ENCODE measurements around the gene GIMAP8.
A peak's percentile ranks its signal among the peaks of the same experiment; 100 is the strongest.

The GIMAP8 gene

DNA sequence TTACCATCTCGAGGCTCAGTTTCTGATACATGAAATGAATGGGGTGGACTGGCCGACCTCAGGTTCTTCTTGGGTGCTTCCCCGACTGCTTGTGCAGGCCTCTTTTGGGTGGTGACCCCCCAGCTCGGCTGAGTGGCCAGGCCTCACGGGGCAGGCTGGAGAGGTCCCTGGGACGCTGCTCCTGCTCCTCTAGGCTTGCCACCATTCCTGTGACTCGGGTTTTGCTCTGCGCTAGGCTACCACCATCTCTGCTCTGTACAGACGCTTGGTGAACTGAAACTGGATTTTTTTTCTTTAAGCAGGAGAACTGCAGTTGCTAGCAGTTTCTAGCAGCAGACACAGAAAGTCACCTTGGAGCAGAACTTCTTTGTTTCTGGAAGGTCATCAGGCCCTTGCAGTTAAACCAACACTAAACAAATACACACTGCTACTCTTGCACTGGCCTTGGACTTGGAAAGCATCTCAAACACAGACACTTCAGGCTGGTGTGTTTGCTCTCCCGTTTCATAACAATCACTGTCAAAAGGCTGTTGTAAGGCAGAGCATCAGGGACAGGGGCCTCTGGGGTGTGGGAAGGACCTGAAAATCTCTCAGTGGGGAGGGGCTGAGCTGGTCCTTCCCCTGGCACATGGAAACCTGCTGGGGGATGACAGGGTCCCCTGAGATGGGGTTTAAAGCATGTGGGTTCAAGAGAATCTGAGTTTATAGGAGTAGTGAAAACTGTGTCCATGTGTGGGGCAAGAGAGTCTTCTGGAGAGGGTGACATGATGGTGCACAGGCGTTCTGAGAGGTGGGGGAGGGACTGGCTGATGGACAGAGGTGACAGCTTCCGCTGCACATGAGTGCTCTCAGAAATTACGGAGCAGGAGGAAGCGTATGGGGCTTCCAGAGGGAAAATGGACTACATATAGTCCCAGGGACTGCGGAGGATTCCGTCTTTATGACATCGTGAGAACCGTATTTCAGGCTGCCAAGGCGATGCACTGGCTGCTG lies 35.0 kb upstream of the GIMAP8 start:
- no peaks in the 10 kb centered on the region for H3K36me3 ChIP-seq (replicated peaks in 1 of 2; ENCODE audit: control insufficient read depth in 2 of 2, insufficient read depth in 2 of 2, low read length in 2 of 2)
- no peak for DNase-seq (ENCODE audit: low spot score)
- H3K4me2 ChIP-seq (ENCODE audit: insufficient read depth, low read length, poor library complexity, severe bottlenecking) = no peak overlapping the region
- no peak overlapping the region for H2BK15ac ChIP-seq (ENCODE audit: low read length)
- peak overlapping the region; percentile 43 for H2AFZ ChIP-seq (ENCODE audit: low read length)
- no peak overlapping the region for H2BK5ac ChIP-seq (ENCODE audit: low read length)
- no peak overlapping the region for H2AK5ac ChIP-seq (ENCODE audit: low read depth, low read length)
- H3K27ac ChIP-seq (replicated peaks; ENCODE audit: low read length) = no peak overlapping the region
- no peak overlapping the region for H4K8ac ChIP-seq (ENCODE audit: low read depth, low read length)
- no peak overlapping the region for H3K14ac ChIP-seq (ENCODE audit: low read length)
- WGBS, 2 donors (ENCODE audit: extremely low coverage in 2 of 2, insufficient read length in 2 of 2, insufficient replicate concordance in 1 of 2) = no CpG with 5 or more reads among the region's 19 CpGs
- no peak overlapping the region for H3K23ac ChIP-seq (ENCODE audit: low read depth, low read length, poor library complexity)
- no peak overlapping the region for H3K9ac ChIP-seq (ENCODE audit: low read depth, low read length, poor library complexity)
- no peak overlapping the region for H2BK120ac ChIP-seq (ENCODE audit: low read depth, low read length)
- peaks cover 0 to 1% (median 0%) of the 10 kb centered on the region in 3 experiments for H3K27me3 ChIP-seq (ENCODE audit: control insufficient read depth in 3 of 3, insufficient read depth in 3 of 3, low read depth in 1 of 3, low read length in 3 of 3)
- no peaks in the 10 kb centered on the region for H3K79me1 ChIP-seq (ENCODE audit: low read depth, low read length)
- H3K4ac ChIP-seq (ENCODE audit: low read length) = no peak overlapping the region
- no peak overlapping the region for H3K18ac ChIP-seq (ENCODE audit: low read length)
- no peak overlapping the region for H2BK12ac ChIP-seq (ENCODE audit: low read length)
- H3K4me1 ChIP-seq (ENCODE audit: control insufficient read depth in 2 of 2, insufficient read depth in 1 of 2, low read depth in 1 of 2, low read length in 2 of 2) = peaks cover 10 to 21% of the 10 kb centered on the region in 2 donors
- H3K9me3 ChIP-seq (replicated peaks in 1 of 2; ENCODE audit: control insufficient read depth in 2 of 2, insufficient read depth in 1 of 2, low read depth in 1 of 2, low read length in 2 of 2) = no peaks in the 10 kb centered on the region
- no peak overlapping the region for H3K4me3 ChIP-seq (ENCODE audit: low read length in 2 of 2)
- no peak overlapping the region for H4K91ac ChIP-seq (ENCODE audit: low read depth, low read length, poor library complexity)

DNA sequence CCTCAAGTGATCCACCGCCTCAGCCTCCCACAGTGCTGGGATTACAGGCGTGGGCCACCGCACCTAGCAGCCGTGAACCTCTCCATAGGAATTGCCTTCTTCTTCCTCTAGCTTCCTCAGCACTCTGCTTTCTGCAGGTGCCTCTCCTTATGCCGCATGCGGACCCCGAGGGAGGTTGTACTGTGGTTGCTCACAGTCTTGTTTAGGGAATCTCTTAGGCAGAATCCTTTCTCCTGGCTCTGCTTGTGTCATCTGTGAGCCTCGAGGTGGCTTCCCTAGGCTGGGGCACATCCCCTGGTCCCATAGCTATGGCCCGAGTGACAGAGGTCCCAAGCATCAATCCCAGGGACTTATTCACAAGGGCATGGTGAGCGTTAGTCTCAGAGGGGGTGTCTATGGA lies 33.2 kb upstream of the GIMAP8 start:
- no peaks in the 10 kb centered on the region for H3K79me1 ChIP-seq (ENCODE audit: low read depth, low read length)
- no peaks in the 10 kb centered on the region for H3K9me3 ChIP-seq (replicated peaks in 1 of 2; ENCODE audit: control insufficient read depth in 2 of 2, insufficient read depth in 1 of 2, low read depth in 1 of 2, low read length in 2 of 2)
- no peak overlapping the region for H2AFZ ChIP-seq (ENCODE audit: low read length)
- no peak overlapping the region for H3K4me2 ChIP-seq (ENCODE audit: insufficient read depth, low read length, poor library complexity, severe bottlenecking)
- H3K23ac ChIP-seq (ENCODE audit: low read depth, low read length, poor library complexity) = no peak overlapping the region
- H2BK12ac ChIP-seq (ENCODE audit: low read length) = no peak overlapping the region
- no peak overlapping the region for H3K4me3 ChIP-seq (ENCODE audit: low read length in 2 of 2)
- H3K4ac ChIP-seq (ENCODE audit: low read length) = no peak overlapping the region
- H3K18ac ChIP-seq (ENCODE audit: low read length) = no peak overlapping the region
- WGBS, 2 donors (ENCODE audit: extremely low coverage in 2 of 2, insufficient read length in 2 of 2, insufficient replicate concordance in 1 of 2) = no CpG with 5 or more reads among the region's 10 CpGs
- H4K91ac ChIP-seq (ENCODE audit: low read depth, low read length, poor library complexity) = no peak overlapping the region
- H3K4me1 ChIP-seq (ENCODE audit: control insufficient read depth in 2 of 2, insufficient read depth in 1 of 2, low read depth in 1 of 2, low read length in 2 of 2) = peaks cover 6 to 11% of the 10 kb centered on the region in 2 donors
- H3K27ac ChIP-seq (replicated peaks; ENCODE audit: low read length) = no peak overlapping the region
- H3K14ac ChIP-seq (ENCODE audit: low read length) = no peak overlapping the region
- DNase-seq (ENCODE audit: low spot score) = no peak
- H4K8ac ChIP-seq (ENCODE audit: low read depth, low read length) = no peak overlapping the region
- H3K27me3 ChIP-seq (ENCODE audit: control insufficient read depth in 3 of 3, insufficient read depth in 3 of 3, low read depth in 1 of 3, low read length in 3 of 3) = peaks cover 0 to 6% (median 0%) of the 10 kb centered on the region in 3 experiments
- H2AK5ac ChIP-seq (ENCODE audit: low read depth, low read length) = no peak overlapping the region
- no peaks in the 10 kb centered on the region for H3K36me3 ChIP-seq (replicated peaks in 1 of 2; ENCODE audit: control insufficient read depth in 2 of 2, insufficient read depth in 2 of 2, low read length in 2 of 2)
- no peak overlapping the region for H2BK120ac ChIP-seq (ENCODE audit: low read depth, low read length)
- H3K9ac ChIP-seq (ENCODE audit: low read depth, low read length, poor library complexity) = no peak overlapping the region
- H2BK5ac ChIP-seq (ENCODE audit: low read length) = no peak overlapping the region
- no peak overlapping the region for H2BK15ac ChIP-seq (ENCODE audit: low read length)

DNA sequence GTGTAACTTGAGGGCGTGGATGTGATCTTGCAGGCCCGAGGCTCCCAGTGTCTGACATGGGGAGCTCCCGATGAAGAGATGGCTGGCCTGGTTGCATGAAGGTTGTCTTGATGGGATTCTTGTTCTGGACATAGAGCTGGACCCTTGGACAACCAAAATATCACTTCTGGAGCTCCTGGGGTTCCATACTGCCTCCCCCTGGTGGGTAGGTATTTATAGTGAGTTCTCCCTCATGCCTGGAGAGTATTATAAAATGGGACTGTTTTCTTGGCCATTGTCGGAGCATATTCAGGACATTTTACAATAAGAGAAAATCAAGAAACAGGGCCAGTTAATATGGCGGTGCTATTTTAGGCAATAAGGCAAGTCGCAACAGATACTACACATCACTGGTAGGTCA lies 32.6 kb upstream of the GIMAP8 start:
- peaks cover 0 to 6% (median 0%) of the 10 kb centered on the region in 3 experiments for H3K27me3 ChIP-seq (ENCODE audit: control insufficient read depth in 3 of 3, insufficient read depth in 3 of 3, low read depth in 1 of 3, low read length in 3 of 3)
- WGBS, 2 donors (ENCODE audit: extremely low coverage in 2 of 2, insufficient read length in 2 of 2, insufficient replicate concordance in 1 of 2) = no CpG with 5 or more reads among the region's 6 CpGs
- no peak overlapping the region for H2BK15ac ChIP-seq (ENCODE audit: low read length)
- H3K18ac ChIP-seq (ENCODE audit: low read length) = no peak overlapping the region
- H4K8ac ChIP-seq (ENCODE audit: low read depth, low read length) = no peak overlapping the region
- no peak overlapping the region for H4K91ac ChIP-seq (ENCODE audit: low read depth, low read length, poor library complexity)
- no peak overlapping the region for H2AK5ac ChIP-seq (ENCODE audit: low read depth, low read length)
- no peak overlapping the region for H2BK120ac ChIP-seq (ENCODE audit: low read depth, low read length)
- no peaks in the 10 kb centered on the region for H3K79me1 ChIP-seq (ENCODE audit: low read depth, low read length)
- no peaks in the 10 kb centered on the region for H3K9me3 ChIP-seq (replicated peaks in 1 of 2; ENCODE audit: control insufficient read depth in 2 of 2, insufficient read depth in 1 of 2, low read depth in 1 of 2, low read length in 2 of 2)
- H2BK12ac ChIP-seq (ENCODE audit: low read length) = no peak overlapping the region
- no peak overlapping the region for H2AFZ ChIP-seq (ENCODE audit: low read length)
- peaks cover 6 to 11% of the 10 kb centered on the region in 2 donors for H3K4me1 ChIP-seq (ENCODE audit: control insufficient read depth in 2 of 2, insufficient read depth in 1 of 2, low read depth in 1 of 2, low read length in 2 of 2)
- H3K4me2 ChIP-seq (ENCODE audit: insufficient read depth, low read length, poor library complexity, severe bottlenecking) = no peak overlapping the region
- no peaks in the 10 kb centered on the region for H3K36me3 ChIP-seq (replicated peaks in 1 of 2; ENCODE audit: control insufficient read depth in 2 of 2, insufficient read depth in 2 of 2, low read length in 2 of 2)
- H2BK5ac ChIP-seq (ENCODE audit: low read length) = no peak overlapping the region
- no peak overlapping the region for H3K9ac ChIP-seq (ENCODE audit: low read depth, low read length, poor library complexity)
- H3K23ac ChIP-seq (ENCODE audit: low read depth, low read length, poor library complexity) = no peak overlapping the region
- no peak overlapping the region for H3K4me3 ChIP-seq (ENCODE audit: low read length in 2 of 2)
- H3K4ac ChIP-seq (ENCODE audit: low read length) = no peak overlapping the region
- no peak overlapping the region for H3K27ac ChIP-seq (replicated peaks; ENCODE audit: low read length)
- DNase-seq (ENCODE audit: low spot score) = no peak
- no peak overlapping the region for H3K14ac ChIP-seq (ENCODE audit: low read length)

DNA sequence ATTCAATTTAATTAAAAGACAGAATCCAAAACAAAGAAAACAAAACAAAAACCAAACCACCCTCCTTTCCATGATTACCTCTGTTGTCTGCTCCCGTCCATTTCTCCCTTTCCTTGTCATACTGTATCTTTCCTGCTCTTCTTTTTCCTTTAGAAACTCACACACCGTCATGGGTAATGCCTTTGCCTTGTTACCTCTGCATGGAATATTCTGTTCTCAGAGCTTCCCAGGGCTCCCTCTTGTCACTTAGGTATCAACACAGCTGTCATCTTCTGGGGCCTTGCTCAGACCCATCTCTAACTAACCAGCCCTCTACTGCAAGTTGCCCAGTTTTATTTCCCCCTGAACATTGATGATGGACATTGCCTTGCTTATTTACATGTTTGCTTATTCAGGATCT lies 30.2 kb upstream of the GIMAP8 start:
- Histone ChIP-seq H2BK12ac (ENCODE audit: low read length) (no peak overlapping the region), H3K18ac (ENCODE audit: low read length) (no peak overlapping the region), H3K9ac (ENCODE audit: low read depth, low read length, poor library complexity) (no peak overlapping the region), H4K8ac (ENCODE audit: low read depth, low read length) (no peak overlapping the region), H3K36me3 (replicated peaks in 1 of 2; ENCODE audit: control insufficient read depth in 2 of 2, insufficient read depth in 2 of 2, low read length in 2 of 2) (no peaks in the 10 kb centered on the region), H4K91ac (ENCODE audit: low read depth, low read length, poor library complexity) (no peak overlapping the region), H3K27ac (replicated peaks; ENCODE audit: low read length) (no peak overlapping the region), H2AK5ac (ENCODE audit: low read depth, low read length) (no peak overlapping the region), H2BK5ac (ENCODE audit: low read length) (no peak overlapping the region), H3K4ac (ENCODE audit: low read length) (no peak overlapping the region), H3K4me2 (ENCODE audit: insufficient read depth, low read length, poor library complexity, severe bottlenecking) (no peak overlapping the region), H3K14ac (ENCODE audit: low read length) (no peak overlapping the region), H2BK15ac (ENCODE audit: low read length) (no peak overlapping the region), H2BK120ac (ENCODE audit: low read depth, low read length) (no peak overlapping the region), H3K79me1 (ENCODE audit: low read depth, low read length) (no peaks in the 10 kb centered on the region), H2AFZ (ENCODE audit: low read length) (peak overlapping the region; percentile 85), H3K23ac (ENCODE audit: low read depth, low read length, poor library complexity) (no peak overlapping the region), H3K9me3 (replicated peaks in 1 of 2; ENCODE audit: control insufficient read depth in 2 of 2, insufficient read depth in 1 of 2, low read depth in 1 of 2, low read length in 2 of 2) (peaks cover 0 to 3% of the 10 kb centered on the region in 2 donors), H3K27me3 (ENCODE audit: control insufficient read depth in 3 of 3, insufficient read depth in 3 of 3, low read depth in 1 of 3, low read length in 3 of 3) (peaks cover 0 to 6% (median 0%) of the 10 kb centered on the region in 3 experiments), H3K4me3 (ENCODE audit: low read length in 2 of 2) (no peak overlapping the region), H3K4me1 (ENCODE audit: control insufficient read depth in 2 of 2, insufficient read depth in 1 of 2, low read depth in 1 of 2, low read length in 2 of 2) (peaks cover 0 to 3% of the 10 kb centered on the region in 2 donors)
- DNase-seq (ENCODE audit: low spot score) = no peak
- WGBS, 2 donors (ENCODE audit: extremely low coverage in 2 of 2, insufficient read length in 2 of 2, insufficient replicate concordance in 1 of 2) = no CpG with 5 or more reads among the region's 2 CpGs

Measured in neuronal stem cell (in vitro differentiated cells).